Stimulated activated CD4-positive, alpha-beta T cell treated with anti-CD3 and anti-CD28 coated beads, Interleukin-2, amount 100 ng/mL, for 48 hours (primary cell): ENCODE results near the gene OTOF.
A peak's percentile ranks its signal among the peaks of the same experiment; 100 is the strongest.
"Not testable (repeated sequence)": the region's sequence is repeated elsewhere in the genome, so short reads cannot be mapped to it uniquely, and the experiment has no call there.

Source experiments
- DNase-seq, 2 donors: peaks; one replicate each; pipeline ENCODE4 v3.0.0-alpha.2; 2020

The OTOF gene

GRCh38 chr2:26479131-26479788 lies 1.3 kb upstream of the OTOF start:
- no peak for DNase-seq

DNA sequence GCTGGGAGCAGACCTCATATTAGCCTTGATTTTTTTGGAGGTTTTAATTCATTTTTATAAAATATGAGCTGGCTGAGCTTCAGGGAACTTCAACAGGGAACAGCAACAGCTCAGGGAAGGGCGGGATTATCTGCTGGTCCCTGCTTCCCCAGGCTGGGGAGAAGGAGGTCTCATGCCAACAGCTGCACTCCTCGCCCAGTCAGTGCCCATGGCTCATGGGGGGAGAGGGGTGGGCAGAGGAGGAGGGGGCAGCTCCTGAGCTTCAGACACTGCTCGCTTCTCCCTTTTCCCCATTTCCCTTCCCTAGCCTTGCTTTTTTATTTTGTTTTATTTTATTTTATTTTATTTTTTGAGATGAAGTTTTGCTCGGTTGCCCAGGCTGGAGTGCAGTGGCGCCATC lies 442 bp upstream of the OTOF start:
- DNase-seq, result no peak

DNA sequence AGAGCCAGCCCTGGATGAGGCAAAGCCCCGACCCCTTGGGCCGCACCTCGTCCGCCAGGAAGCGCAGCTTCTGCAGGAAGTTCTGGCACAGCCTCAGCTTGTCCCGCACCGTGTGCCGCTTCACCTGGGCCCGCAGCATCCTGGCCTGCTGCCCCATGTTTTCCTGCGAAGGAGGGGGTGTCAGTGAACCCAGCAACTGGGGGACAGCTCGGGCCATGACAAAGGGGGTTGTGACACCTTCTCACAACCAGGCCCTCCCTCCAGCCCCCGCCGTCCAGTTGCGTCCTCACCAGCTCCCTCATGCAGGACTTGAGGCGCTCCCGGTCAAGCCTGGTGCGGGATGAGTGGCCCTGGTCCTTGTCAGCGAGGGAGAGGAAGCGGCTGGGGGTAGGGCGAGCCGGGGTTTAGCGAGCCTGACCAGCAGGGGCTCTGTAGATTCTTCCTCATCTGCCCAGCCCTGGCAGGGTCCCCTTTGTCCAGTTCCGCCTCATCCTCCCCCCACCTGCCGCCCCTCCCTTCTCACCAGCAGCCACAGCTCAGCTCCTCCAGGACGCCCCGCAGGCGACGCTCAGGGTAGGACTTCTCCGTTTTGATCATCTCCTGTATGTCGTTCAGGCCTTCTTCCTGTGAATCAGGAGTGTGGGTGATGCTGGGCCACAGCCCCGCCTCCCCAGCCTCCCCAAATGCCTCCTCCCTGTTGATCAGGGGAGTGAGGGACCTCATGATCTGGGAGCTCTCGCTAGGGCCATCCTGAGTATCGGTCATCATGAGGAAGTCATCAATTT lies 606 bp downstream of the OTOF start:
- DNase-seq, result no peak

DNA sequence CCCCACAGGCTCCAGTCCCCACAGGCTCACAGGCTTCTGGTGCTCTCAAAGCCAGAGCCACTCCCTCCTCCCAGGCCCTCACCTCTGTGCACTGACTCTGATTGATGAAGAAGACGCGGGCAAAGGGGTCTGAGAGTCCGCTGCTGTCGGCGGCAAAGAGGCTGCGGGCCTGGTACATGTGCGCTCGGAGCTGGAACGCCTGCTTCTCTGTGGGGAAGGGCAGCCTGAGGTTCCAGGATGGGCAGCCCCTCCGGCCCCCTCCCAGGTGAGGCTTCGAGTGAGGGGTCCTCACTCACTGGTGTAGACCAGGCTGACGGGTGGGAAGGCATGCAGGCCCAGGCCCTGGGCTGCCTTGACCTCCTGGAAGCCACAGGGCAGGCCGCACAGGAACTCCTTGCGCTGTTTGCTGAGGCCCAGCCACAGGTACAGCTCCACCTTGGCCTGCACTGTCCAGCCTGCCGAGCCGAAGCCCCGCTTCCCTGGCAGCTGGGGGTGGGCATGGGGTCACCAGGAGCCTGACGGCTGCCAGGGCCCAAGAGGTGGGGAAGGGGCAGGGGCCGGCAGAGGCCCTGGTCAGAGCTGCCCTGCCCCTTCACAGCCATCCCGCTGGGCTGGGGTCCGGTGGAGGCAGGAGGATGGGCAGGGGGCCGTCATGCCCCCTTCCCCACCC lies 2.0 kb downstream of the OTOF start:
- DNase-seq, result no peak

GRCh38 chr2:26475037-26475436 lies 2.9 kb downstream of the OTOF start:
- no peak for DNase-seq

DNA sequence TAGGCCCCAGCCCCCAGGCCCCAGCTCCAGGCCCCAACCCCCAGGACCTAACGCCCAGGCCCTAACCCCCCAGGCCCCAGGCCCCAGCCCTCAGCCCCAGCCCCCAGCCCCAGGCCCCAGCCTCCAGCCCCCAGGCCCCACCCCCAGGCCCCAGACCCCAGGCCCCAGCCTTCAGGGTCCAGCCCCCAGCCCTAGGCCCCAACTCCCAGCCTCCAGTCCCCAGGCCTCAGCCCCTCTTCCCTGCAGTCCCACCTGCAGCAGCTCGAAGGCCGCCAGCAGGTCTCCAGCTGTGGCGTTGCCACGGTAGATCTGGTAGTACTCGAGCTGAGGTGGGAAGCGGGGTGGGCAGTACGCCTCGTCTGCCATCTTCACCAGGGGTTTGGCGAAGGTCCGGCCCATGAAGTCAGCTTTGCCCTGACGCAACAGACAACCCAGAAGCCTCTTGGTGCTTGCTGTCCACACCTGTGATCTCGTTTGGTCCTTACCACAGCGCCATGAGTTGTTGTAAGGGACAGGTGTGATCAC lies 3.6 kb downstream of the OTOF start:
- DNase-seq, result no peak

- DNase-seq, result no peak
These were observed 4.1 kb downstream of the OTOF start for GRCh38 chr2:26473796-26474195.

- DNase-seq, result no peak
These were observed 4.9 kb downstream of the OTOF start for GRCh38 chr2:26472821-26473655.

DNA sequence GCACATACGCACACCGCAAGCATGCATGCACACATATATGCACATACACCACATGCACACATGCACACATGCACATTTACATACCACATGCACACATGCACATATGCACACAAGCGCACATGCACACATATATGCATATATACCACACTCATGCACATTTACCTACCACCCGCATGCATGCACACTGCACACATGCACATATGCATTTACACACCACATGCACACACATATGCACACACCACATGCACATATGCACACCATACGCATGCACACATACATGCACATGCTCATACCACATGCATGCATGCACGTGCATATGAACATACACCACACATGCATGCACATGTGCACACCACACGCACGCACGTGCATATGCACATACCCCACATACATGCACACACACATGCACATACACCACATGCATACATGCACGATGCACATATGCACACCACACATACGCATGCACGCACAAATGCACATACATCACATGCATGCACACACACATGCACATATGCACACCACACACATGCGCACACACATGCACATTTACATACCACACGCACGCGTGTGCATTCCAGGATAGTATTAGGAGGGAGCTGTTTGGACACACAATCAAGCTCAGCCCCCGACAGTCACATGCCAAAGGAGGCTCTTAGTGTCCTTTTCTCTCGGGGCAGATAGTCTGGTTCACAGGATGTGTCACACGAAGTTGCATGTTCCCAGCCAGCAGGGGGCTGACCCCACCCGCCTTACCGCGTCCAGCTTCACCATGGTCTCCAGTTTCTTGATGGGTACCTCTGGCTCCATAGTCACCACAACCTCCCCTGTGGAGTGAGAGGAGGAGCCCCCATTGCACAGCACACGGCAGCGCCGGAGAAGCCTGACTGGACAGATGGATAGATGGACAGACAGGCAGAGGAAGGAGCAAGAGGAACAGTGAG lies 5.9 kb downstream of the OTOF start:
- DNase-seq, result no peak

GRCh38 chr2:26471289-26471688 lies 6.6 kb downstream of the OTOF start:
- DNase-seq, result no peak

DNA sequence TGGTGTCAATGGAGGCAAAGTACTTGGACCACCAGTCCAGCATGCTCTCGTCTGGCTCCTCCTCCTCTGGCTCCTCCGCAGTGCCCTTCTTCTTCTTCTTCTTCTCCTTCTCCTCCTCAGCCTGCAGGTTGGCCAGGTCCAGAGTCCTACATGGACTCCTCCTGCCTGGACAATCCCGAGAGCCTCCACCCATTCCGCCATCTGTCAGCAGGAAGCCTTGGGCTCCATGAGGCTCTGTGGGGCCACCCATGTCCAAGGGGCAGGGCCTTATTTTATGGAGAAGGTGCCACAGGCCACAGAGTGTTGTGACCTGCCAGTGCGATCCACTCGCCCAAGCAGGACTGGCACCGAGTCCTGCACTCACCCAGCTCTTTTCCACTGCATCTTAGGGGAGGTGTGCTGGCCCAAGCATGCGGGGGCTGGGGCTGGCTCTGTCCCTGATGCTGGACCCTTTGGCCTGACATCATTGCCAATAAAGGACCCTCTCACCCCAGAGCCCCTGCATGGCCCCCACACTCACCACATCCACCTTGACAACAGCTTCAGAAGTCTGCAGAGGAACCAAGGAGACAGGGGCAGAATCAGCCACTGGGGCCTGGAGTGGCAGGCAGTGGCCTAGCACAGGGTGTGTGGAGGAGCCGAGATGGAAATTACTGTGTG lies 7.2 kb downstream of the OTOF start:
- DNase-seq, result no peak

DNA sequence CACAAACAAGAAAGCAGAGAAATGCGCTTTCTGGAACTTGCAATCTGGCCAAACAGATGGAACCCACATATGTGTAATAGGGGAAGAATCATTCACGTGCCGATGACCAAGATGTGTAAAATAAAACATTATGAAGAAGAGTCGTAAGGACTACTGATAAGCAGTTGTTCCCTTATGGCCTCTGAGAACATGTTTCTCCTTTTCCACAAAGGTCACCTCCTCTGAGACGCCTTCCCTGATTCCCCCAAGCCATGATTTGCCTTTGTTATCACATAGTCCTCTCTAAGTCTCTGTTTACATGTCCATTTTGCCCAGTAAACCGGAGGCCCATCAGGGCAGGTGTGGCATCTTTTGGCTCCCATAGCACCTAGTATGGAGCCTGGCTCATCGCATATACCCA lies 8.0 kb downstream of the OTOF start:
- no peak for DNase-seq

GRCh38 chr2:26469092-26469710 lies 8.7 kb downstream of the OTOF start:
- peak; percentile 73 to 77 for DNase-seq

- DNase-seq, result not testable (repeated sequence)
These were observed 9.4 kb downstream of the OTOF start for GRCh38 chr2:26468544-26468943.

DNA sequence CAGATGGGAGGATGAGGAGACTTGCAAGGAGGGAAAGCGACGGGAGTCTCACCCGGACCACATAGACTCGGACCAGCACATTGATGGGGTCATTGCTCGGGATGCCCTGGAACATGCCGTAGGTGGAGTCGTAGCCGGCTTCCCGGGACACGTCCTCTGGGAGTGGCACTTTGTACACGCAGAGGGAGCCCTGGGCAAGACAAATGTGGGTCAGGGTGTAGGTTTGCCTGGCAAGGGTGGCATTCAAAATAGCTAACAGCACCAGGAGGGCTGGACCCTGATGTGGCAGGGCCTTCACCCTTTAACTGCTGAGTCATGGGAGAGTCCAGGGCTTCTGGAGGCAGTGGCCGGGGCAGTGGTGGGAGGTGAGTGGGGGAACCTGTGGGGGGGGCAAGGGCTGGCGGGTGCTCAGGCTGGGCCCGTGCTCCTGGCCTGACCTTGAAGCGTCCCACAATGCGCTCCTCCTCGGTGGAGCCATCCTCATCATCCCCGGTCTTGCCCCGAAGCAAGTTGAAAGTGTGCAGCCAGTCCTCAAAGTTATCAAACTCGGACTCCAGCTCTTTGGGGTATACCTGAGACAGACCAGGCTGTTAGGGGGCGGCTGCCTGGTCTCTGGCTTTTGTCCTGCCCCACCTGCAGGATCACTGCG lies 11.1 kb downstream of the OTOF start:
- DNase-seq, result no peak

GRCh38 chr2:26465981-26466471 lies 11.9 kb downstream of the OTOF start:
- DNase-seq, result no peak

DNA sequence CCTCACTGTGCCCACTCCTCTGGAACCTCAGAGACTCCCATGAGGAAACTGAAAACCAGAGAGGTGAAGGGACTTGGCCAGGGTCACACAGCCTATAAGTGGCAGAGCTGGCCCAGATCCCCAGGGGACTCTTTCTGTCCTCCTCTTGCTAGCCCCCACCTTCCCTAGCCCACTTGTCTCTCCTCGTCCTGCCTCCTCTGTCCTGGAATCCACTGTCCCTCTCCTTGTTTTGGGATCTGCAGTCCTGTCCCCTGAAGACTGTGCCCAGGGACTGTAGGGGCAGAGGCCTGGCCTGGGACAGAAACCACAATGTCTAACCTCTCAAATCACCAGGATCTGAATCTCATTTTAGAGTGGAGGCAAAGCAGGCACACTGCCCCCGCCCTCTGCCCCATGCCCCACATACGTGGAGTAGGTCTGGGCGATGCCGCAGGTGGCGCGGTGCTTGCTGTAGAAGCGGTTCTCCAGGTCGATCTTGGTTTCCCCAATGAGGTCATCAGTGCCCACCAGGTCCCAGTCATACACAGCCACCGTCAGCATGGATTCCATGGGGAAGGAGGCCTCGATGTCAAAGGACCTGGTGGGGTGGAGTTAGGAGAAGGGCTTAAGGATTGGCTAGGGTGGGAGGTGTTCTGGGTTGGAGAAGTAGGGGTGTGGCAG lies 12.5 kb downstream of the OTOF start:
- DNase-seq, result no peak

DNA sequence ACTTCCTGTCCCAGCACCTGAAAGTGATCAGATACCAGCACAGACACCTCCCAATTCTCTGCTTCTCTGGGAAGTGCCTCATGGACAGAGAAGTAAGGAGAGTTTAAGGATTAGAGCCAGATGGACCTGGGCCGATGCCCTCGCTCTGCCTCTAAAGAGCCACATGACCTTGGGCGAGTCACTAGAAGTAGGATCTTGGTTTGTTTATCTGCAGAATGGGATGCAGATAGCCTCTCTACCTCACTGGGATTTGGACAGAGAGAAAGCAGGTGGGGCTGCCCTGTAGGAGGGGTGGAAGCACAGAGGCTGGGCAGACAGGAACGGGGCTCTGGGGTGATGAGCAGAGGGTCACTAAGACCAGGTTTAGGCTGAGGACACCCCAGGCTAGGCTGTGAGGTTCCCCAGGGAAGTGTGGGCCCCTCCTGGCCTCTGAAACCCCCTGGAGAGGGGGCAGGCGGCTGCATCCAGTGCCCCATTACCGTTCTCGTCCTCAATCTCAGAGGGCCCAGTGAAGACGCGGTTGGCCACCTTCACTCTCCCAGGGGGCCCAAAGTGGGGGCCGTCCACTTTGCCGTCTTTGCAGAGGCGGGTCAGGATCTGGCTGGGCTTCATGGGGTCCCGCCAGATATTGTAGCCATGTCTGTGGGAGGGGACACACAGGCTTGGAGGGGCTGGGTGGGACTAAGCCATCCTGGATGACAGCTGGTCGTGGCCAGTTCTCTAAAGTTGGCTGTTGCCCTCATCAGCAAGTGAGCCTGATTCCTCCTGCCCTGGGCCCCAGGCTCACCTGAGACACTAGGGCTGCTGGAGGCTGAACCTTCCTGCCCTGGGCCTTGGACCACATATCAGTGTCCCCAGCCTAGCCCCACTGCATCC lies 13.3 kb downstream of the OTOF start:
- DNase-seq, result no peak
